Measurements from ENCODE around the gene PTPRN2. TPM values are rescaled to one million over a fixed set of nuclear protein-coding genes. Genes with fewer than 3 reads are reported as not detected.
A peak's percentile ranks its signal among the peaks of the same experiment; 100 is the strongest.

The PTPRN2 gene
- total and polyA plus RNA-seq, 2 experiments from 2014 or later = 0.28 TPM; not detected in 1

DNA sequence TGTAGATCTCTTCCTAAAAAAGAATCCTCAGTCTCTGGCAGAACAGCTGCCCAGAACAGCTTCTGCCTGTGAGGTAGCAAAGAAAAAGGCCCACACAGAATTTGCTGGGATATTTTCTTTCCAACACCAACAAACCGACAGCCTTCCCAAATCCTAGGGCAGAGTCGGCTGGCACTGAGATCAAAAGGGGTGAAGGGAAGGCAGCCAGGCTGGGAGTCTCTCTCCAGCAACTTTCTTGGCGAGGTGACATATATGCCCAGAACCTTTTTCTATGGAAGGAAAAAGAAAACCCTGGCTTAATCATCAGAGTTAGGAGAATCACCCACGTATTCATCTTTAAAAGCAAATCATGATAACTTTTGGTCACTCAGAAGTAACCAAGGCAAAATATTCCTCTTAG is 971.2 kb downstream of the PTPRN2 start:
- no peaks in the 10 kb centered on the region for H3K27me3 ChIP-seq
- H3K36me3 ChIP-seq = no peaks in the 10 kb centered on the region
- TF ChIP-seq, protein P1, sequence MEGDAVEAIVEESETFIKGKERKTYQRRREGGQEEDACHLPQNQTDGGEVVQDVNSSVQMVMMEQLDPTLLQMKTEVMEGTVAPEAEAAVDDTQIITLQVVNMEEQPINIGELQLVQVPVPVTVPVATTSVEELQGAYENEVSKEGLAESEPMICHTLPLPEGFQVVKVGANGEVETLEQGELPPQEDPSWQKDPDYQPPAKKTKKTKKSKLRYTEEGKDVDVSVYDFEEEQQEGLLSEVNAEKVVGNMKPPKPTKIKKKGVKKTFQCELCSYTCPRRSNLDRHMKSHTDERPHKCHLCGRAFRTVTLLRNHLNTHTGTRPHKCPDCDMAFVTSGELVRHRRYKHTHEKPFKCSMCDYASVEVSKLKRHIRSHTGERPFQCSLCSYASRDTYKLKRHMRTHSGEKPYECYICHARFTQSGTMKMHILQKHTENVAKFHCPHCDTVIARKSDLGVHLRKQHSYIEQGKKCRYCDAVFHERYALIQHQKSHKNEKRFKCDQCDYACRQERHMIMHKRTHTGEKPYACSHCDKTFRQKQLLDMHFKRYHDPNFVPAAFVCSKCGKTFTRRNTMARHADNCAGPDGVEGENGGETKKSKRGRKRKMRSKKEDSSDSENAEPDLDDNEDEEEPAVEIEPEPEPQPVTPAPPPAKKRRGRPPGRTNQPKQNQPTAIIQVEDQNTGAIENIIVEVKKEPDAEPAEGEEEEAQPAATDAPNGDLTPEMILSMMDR (IDR thresholded peaks at IDR 0.05; ENCODE audit: low read depth, low read length) = no peak
- no peak overlapping the region for H3K4me3 ChIP-seq
- no peak for DNase-seq (ENCODE audit: low read depth in 1 of 2, low spot score in 1 of 2)
- no peak overlapping the region for H3K27ac ChIP-seq
- no peaks in the 10 kb centered on the region for H3K4me1 ChIP-seq (ENCODE audit: low read depth)
- no peaks in the 10 kb centered on the region for H3K9me3 ChIP-seq (ENCODE audit: low read depth)

DNA sequence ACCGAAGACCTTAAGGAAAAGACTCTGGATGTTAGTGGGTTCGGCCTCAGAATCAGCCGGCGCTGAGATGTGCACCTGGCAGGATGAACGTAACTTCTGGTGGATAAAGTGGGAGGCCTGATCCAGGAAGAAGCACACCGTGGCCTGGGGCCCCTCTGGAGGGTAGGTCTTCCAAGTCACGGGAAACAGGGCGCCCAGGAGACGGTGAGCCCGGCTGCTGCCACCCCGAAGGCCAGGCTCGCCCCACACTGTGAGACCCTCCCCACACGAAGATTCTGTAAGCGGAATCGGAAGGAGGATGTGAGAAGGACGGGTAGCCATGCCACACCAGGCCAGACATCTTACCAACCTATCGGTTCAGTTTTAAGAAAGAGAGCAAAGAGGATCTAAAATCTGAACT is 971.8 kb downstream of the PTPRN2 start:
- H3K27me3 ChIP-seq = no peaks in the 10 kb centered on the region
- no peaks in the 10 kb centered on the region for H3K4me1 ChIP-seq (ENCODE audit: low read depth)
- H3K4me3 ChIP-seq = no peak overlapping the region
- TF ChIP-seq, protein P1 (IDR thresholded peaks at IDR 0.05; ENCODE audit: low read depth, low read length) = no peak
- no peaks in the 10 kb centered on the region for H3K36me3 ChIP-seq
- no peak for DNase-seq (ENCODE audit: low read depth in 1 of 2, low spot score in 1 of 2)
- no peak overlapping the region for H3K27ac ChIP-seq
- no peaks in the 10 kb centered on the region for H3K9me3 ChIP-seq (ENCODE audit: low read depth)

DNA sequence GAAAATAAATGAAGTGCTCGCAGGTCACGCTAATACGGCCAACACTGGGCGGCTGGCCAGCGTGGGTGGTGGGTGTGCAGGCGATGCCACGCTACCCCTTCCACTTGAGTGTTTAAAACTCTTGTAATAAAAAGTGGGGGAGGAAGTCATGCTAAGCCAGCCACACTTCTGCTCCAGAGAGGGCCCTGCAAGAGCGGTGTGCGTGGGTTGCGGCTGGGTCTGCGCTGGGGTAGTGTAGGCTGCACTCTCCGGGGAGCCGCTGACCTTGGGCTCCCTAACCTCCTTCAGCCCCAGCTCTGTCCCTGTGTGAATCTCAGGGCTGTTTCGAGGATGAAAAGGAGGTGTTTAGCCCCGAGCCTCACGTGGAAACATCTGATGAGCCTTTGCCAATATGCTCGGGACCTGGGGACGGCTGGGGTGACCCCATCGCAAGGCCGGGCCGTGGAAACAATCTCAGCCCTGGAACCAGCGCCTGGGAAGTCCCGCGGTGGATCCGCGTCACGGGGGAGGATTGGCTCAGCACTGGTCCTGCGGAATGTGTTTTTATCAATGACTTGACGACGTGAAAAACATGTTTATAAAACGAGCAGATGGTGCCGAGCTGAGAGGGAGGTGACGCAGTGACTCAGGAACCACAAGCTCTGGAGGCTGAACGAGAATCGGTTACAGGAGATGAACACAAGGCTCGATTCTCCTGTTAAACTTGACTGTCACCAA is 972.4 kb downstream of the PTPRN2 start:
- H3K27me3 ChIP-seq = no peaks in the 10 kb centered on the region

DNA sequence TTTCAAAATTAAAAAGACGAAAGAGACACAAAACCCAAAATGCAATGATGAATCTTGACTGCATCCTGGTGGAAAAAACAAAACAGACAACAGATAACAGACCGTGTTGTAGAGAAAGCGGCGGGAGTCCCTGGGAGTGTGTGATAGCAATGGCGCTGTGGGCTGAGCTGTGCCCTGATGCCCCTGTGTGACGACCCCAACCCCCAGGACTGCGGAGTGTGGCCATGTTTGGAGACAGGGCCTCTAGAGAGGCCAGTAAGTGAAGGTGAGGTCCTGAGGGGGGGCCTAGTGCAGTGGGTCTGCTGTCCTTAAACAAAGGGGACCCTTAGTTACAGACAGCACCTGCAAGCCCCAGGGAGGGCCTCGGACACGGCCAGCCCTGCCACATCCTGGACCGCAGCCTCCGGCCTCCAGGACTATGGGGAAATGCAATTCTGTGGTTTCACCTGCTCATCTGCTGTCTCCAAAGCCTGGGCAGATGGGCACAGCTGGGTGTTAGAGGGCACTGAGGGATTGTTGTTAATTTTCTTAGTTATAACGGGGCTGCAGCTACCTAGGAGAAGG is 973.1 kb downstream of the PTPRN2 start:
- Histone ChIP-seq H3K9me3 (ENCODE audit: low read depth) (no peaks in the 10 kb centered on the region), H3K4me1 (ENCODE audit: low read depth) (no peaks in the 10 kb centered on the region), H3K27ac (no peak overlapping the region), H3K4me3 (no peak overlapping the region), H3K27me3 (no peaks in the 10 kb centered on the region), H3K36me3 (no peaks in the 10 kb centered on the region)
- DNase-seq (ENCODE audit: low read depth in 1 of 2, low spot score in 1 of 2) = no peak
- TF ChIP-seq, protein P1 (IDR thresholded peaks at IDR 0.05; ENCODE audit: low read depth, low read length) = no peak

More for the DNA sequence above, 972.4 kb downstream of the PTPRN2 start:
- Histone ChIP-seq H3K36me3 (no peaks in the 10 kb centered on the region), H3K27ac (no peak overlapping the region), H3K9me3 (ENCODE audit: low read depth) (no peaks in the 10 kb centered on the region), H3K4me1 (ENCODE audit: low read depth) (no peaks in the 10 kb centered on the region), H3K4me3 (no peak overlapping the region)
- TF ChIP-seq, protein P1 (IDR thresholded peaks at IDR 0.05; ENCODE audit: low read depth, low read length) = no peak
- DNase-seq (ENCODE audit: low read depth in 1 of 2, low spot score in 1 of 2) = peak in 1 of 2 donors; percentile 46

DNA sequence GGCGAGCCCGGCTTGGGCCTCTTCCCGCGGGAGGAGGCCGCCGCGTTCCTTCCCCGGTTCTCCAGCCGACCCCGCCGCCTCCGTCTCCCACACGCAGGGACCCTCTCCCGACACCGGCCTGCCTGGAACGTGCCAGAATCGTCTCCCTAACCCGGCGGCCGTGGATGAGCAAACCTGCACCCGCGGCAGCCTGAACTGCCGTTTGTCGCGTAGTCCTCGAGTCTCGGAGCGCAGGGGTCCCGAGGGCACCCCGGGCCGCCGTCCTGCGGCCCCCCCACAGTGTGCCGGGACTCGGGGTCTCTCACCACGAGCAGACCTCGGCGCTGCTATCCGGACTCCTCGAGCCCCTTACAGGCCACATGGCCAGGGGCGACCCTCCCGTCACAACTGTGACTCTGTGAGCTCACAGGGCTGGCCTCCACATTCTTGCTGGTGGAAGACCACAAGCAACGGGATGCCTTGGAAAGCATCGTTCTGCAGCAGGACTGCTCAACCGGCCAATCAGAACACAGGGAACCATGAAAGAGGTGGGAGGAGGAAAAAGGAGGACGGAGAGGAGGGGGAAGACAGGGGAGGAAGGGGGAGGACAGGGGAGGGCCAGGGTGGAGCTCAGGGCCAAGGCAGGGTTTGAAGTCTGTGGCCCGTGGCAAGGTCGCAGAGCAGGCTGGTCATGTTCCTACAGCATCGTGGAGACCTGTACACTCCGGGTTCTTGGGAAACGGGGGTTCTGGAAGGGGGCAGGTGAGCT is 973.9 kb downstream of the PTPRN2 start:
- TF ChIP-seq, protein P1 (IDR thresholded peaks at IDR 0.05; ENCODE audit: low read depth, low read length) = no peak
- no peaks in the 10 kb centered on the region for H3K9me3 ChIP-seq (ENCODE audit: low read depth)
- DNase-seq (ENCODE audit: low read depth in 1 of 2, low spot score in 1 of 2) = peak in 1 of 2 donors; percentile 5
- H3K4me1 ChIP-seq (ENCODE audit: low read depth) = no peaks in the 10 kb centered on the region
- H3K27ac ChIP-seq = no peak overlapping the region
- no peaks in the 10 kb centered on the region for H3K27me3 ChIP-seq
- H3K36me3 ChIP-seq = no peaks in the 10 kb centered on the region
- H3K4me3 ChIP-seq = no peak overlapping the region

Data from cardiac muscle cell (in vitro differentiated cells and primary cell).